Stomach (tissue), 9 donors: ENCODE measurements around the gene SOAT2. TPM values are rescaled to one million over a fixed set of nuclear protein-coding genes. Genes with fewer than 3 reads are reported as not detected.
"Not testable (repeated sequence)": the region's sequence is repeated elsewhere in the genome, so short reads cannot be mapped to it uniquely, and the experiment has no call there.

Experiments
- DNase-seq, 2 donors: peaks; one replicate each; pipeline versions ENCODE4 v3.0.0 to v3.0.0-alpha.2; 2013 to 2019
- H3K27ac ChIP-seq, 5 donors: fragments of 200-600 bp in 4 of 5; sonication (generic) in 4 of 5; one replicate each; pipeline ENCODE4 v1.5.1; 2013 to 2019; ENCODE audit warnings: mild to moderate bottlenecking in 1 of 5, moderate library complexity in 1 of 5
- H3K27me3 ChIP-seq, 3 donors: fragments of 200-600 bp; sonication (generic); one replicate each; pipeline ENCODE4 v1.5.1; 2017 to 2019; ENCODE audit warnings: mixed run types in 1 of 3
- H3K36me3 ChIP-seq, 4 donors: fragments of 200-600 bp; sonication (generic); 1 replicate in 3 of 4; 2 replicates in 1 of 4; pipeline ENCODE4 v1.5.1; 2016 to 2019
- H3K4me1 ChIP-seq, 4 donors: fragments of 200-600 bp; sonication (generic); one replicate each; pipeline ENCODE4 v1.5.1; 2016 to 2019
- H3K4me3 ChIP-seq, 4 donors: fragments of 200-600 bp; sonication (generic) in 3 of 4; one replicate each; pipeline ENCODE4 v1.5.1; 2016 to 2019; ENCODE audit warnings: mild to moderate bottlenecking in 1 of 4
- H3K9me3 ChIP-seq, 4 donors: fragments of 200-600 bp; sonication (generic); one replicate each; pipeline ENCODE4 v1.5.1; 2016 to 2019
- CTCF ChIP-seq, 7 experiments: fragments of 450-650 bp in 4 of 7; fragments of 200-600 bp in 3 of 7; sonication (generic) in 3 of 7; IDR thresholded peaks; one replicate each; pipeline ENCODE4 v1.5.1; 2016 to 2019; ENCODE audit warnings: antibody characterized with exemption in 7 of 7, control low read depth in 2 of 7, mild to moderate bottlenecking in 1 of 7
- EP300 ChIP-seq: sonication (generic); formaldehyde crosslinking; IDR thresholded peaks from one replicate; pipeline ENCODE4 v1.6.1; 2017; ENCODE audit warnings: antibody characterized with exemption
- POLR2A ChIP-seq, 4 donors: fragments of 450-650 bp; IDR thresholded peaks; one replicate each; pipeline ENCODE4 v1.6.1; 2016; ENCODE audit warnings: antibody characterized with exemption in 4 of 4, control low read depth in 2 of 4, mild to moderate bottlenecking in 1 of 4, moderate library complexity in 1 of 4
- POLR2AphosphoS5 ChIP-seq, 3 donors: sonication (generic); formaldehyde crosslinking; IDR thresholded peaks; one replicate each; pipeline ENCODE4 v1.6.1; 2016; ENCODE audit warnings: antibody characterized with exemption in 3 of 3
- WGBS, 5 donors: extraction: QIAGEN DNeasy Blood & Tissue Kit in 3 of 5; methylation state at CpG; one replicate each; pipeline versions ENCODE4 v1.1.5 to v1.1.7; 2013 to 2018; 5-methylcytosine and 5-hydroxymethylcytosine counted together
- intact Hi-C: fragments of 100-400 bp; cut with DNase I; formaldehyde crosslinking; loops from one replicate; pipeline ENCODE4 v1.15.1; 2023; ENCODE audit warnings: low total_unique reads
- polyA plus RNA-seq, 3 donors: library from polyadenylated mRNA; stranded (reverse); fragments of 200-250 nt; gene quantifications; one replicate each; pipeline ENCODE4 v1.2.3, GENCODE V29; 2013
- total RNA-seq, 5 donors: library from RNA; depleted of rRNA; stranded (reverse); fragments of >200 nt; gene quantifications; one replicate each; pipeline versions ENCODE4 v1.1.0 to v1.2.3, GENCODE V29; 2014 to 2016
- donor health status: healthy with polysubstance abuse.
- donor health status: Bipolar disorder and iron deficiency.
- donor health status: healthy.

SOAT2 gene
- total and polyA plus RNA-seq, 8 donors: 0.28 to 0.92 TPM; not detected in 6

- Histone ChIP-seq H3K9me3 (no peaks in the 10 kb centered on the region), H3K27ac (no peak overlapping the region), H3K27me3 (no peaks in the 10 kb centered on the region), H3K4me1 (peaks cover 0 to 20% (median 8%) of the 10 kb centered on the region in 4 donors), H3K4me3 (no peak overlapping the region), H3K36me3 (peaks cover 0 to 2% (median 0%) of the 10 kb centered on the region in 4 donors)
- WGBS, 5 donors: 52 to 65% (median 56%) methylated on average over 7 of the region's 7 CpGs
- no peak for DNase-seq
- intact Hi-C loops: no loop called here
- TF ChIP-seq POLR2AphosphoS5 (IDR thresholded peaks at IDR 0.05) (no peak), POLR2A (IDR thresholded peaks at IDR 0.05) (no peak), EP300 (no peak)
Measured at GRCh38 chr12:53107122-53107521, 3.8 kb downstream of the SOAT2 start.

- 77 to 94% (median 86%) methylated on average over 6 to 7 of the region's 7 CpGs for WGBS, 5 donors
- H3K4me3 ChIP-seq, H3K9me3 ChIP-seq, H3K27ac ChIP-seq, H3K36me3 ChIP-seq, H3K27me3 ChIP-seq, DNase-seq, H3K4me1 ChIP-seq, intact Hi-C loops: not testable (repeated sequence)
Measured at GRCh38 chr12:53112431-53112830, 9.1 kb downstream of the SOAT2 start.

GRCh38 chr12:53113136-53113705, 9.9 kb downstream of the SOAT2 start:
- intact Hi-C loops: no loop called here
- H3K4me1 ChIP-seq: peaks cover 0 to 7% (median 0%) of the 10 kb centered on the region in 4 donors
- no peak overlapping the region for H3K27ac ChIP-seq
- H3K27me3 ChIP-seq: no peaks in the 10 kb centered on the region
- DNase-seq: peak in 1 of 2 donors; percentile 14
- WGBS, 5 donors: 81 to 89% (median 86%) methylated on average over 12 of the region's 12 CpGs
- H3K4me3 ChIP-seq: no peak overlapping the region
- H3K9me3 ChIP-seq: no peaks in the 10 kb centered on the region
- no peaks in the 10 kb centered on the region for H3K36me3 ChIP-seq
- TF ChIP-seq POLR2AphosphoS5 (IDR thresholded peaks at IDR 0.05): no peak
- TF ChIP-seq EP300: no peak
- TF ChIP-seq POLR2A (IDR thresholded peaks at IDR 0.05): no peak
- no peak for TF ChIP-seq CTCF (IDR thresholded peaks at IDR 0.05)

GRCh38 chr12:53113951-53114350, 10.7 kb downstream of the SOAT2 start:
- intact Hi-C loops: no loop called here
- TF ChIP-seq CTCF (IDR thresholded peaks at IDR 0.05) (no peak), POLR2AphosphoS5 (IDR thresholded peaks at IDR 0.05) (no peak), POLR2A (IDR thresholded peaks at IDR 0.05) (no peak), EP300 (no peak)
- Histone ChIP-seq H3K27ac (no peak overlapping the region), H3K36me3 (no peaks in the 10 kb centered on the region), H3K4me1 (peaks cover 0 to 7% (median 0%) of the 10 kb centered on the region in 4 donors), H3K9me3 (no peaks in the 10 kb centered on the region), H3K4me3 (no peak overlapping the region), H3K27me3 (no peaks in the 10 kb centered on the region)
- no peak for DNase-seq

GRCh38 chr12:53115112-53115890, 12.0 kb downstream of the SOAT2 start:
- no peak overlapping the region for H3K4me3 ChIP-seq
- no peaks in the 10 kb centered on the region for H3K36me3 ChIP-seq
- H3K27ac ChIP-seq: no peak overlapping the region
- no peak for DNase-seq
- WGBS, 5 donors: 82 to 93% (median 89%) methylated on average over 29 to 33 of the region's 33 CpGs
- H3K27me3 ChIP-seq: no peaks in the 10 kb centered on the region
- H3K4me1 ChIP-seq: peaks cover 0 to 7% (median 0%) of the 10 kb centered on the region in 4 donors
- intact Hi-C loops: no loop called here
- TF ChIP-seq EP300 (no peak), CTCF (IDR thresholded peaks at IDR 0.05) (no peak), POLR2AphosphoS5 (IDR thresholded peaks at IDR 0.05) (no peak), POLR2A (IDR thresholded peaks at IDR 0.05) (no peak)
- no peaks in the 10 kb centered on the region for H3K9me3 ChIP-seq
